Measurements from ENCODE around the gene TRERF1.

GRCh38 chr6:42239736-42240375 is 211.9 kb downstream of the TRERF1 start:
- TF ChIP-seq CTCF (IDR thresholded peaks at IDR 0.05) (no peak), POLR2A (IDR thresholded peaks at IDR 0.05) (no peak)
